Kidney (tissue), 14 donors: ENCODE data around the gene TUBA3E. TPM values are rescaled to one million over a fixed set of nuclear protein-coding genes. Genes with fewer than 3 reads are reported as not detected.

Experiments
- DNase-seq, 5 donors: peaks; one replicate each; pipeline ENCODE4 v3.0.0-alpha.2; 2013 to 2020
- FAIRE-seq: peaks from 2 replicates; lab custom pipeline; 2012; peaks lifted over from hg19 to GRCh38; lab: Jason Lieb, UNC
- H3K27ac ChIP-seq, 2 donors: one replicate each; pipeline ENCODE4 v1.7.0; 2013; ENCODE audit warnings: low read depth in 2 of 2, low read length in 2 of 2, inconsistent platforms in 1 of 2
- H3K27me3 ChIP-seq: one replicate; pipeline ENCODE4 v1.7.1; 2013; ENCODE audit warnings: low read length, inconsistent platforms; ENCODE audit not compliant: control insufficient read depth, insufficient read depth
- H3K36me3 ChIP-seq, 3 donors: one replicate each; pipeline versions ENCODE4 v1.7.0 to v1.7.1; 2013; ENCODE audit warnings: low read length in 3 of 3, control low read depth in 1 of 3, inconsistent platforms in 1 of 3; ENCODE audit not compliant: insufficient read depth in 3 of 3, control insufficient read depth in 2 of 3
- H3K4me1 ChIP-seq, 3 donors: one replicate each; pipeline versions ENCODE4 v1.7.0 to v1.7.1; 2013; ENCODE audit warnings: low read length in 3 of 3, inconsistent platforms in 1 of 3, low read depth in 1 of 3; ENCODE audit not compliant: control insufficient read depth in 2 of 3, insufficient read depth in 2 of 3
- H3K4me3 ChIP-seq, 3 donors: one replicate each; pipeline versions ENCODE4 v1.7.0 to v1.8.1; 2013; ENCODE audit warnings: low read length in 3 of 3, control low read depth in 1 of 3, inconsistent platforms in 1 of 3
- H3K9ac ChIP-seq, 3 donors: one replicate each; pipeline versions ENCODE4 v1.7.0 to v1.7.1; 2013; ENCODE audit warnings: low read length in 3 of 3, control low read depth in 1 of 3, inconsistent platforms in 1 of 3
- H3K9me3 ChIP-seq, 3 donors: one replicate each; pipeline versions ENCODE4 v1.7.0 to v1.7.1; 2013; ENCODE audit warnings: low read length in 3 of 3, control low read depth in 1 of 3, inconsistent platforms in 1 of 3; ENCODE audit not compliant: control insufficient read depth in 2 of 3, insufficient read depth in 1 of 3
- CTCF ChIP-seq: IDR thresholded peaks from 3 replicates; pipeline ENCODE4 v1.5.1; 2012; ENCODE audit warnings: mild to moderate bottlenecking, moderate library complexity, borderline replicate concordance; ENCODE audit not compliant: insufficient read depth; ENCODE audit errors: extremely low read depth
- intact Hi-C: fragments of 100-400 bp; cut with DNase I; formaldehyde crosslinking; loops from one replicate; pipeline ENCODE4 v1.11.1; 2022
- polyA plus RNA-seq: library from polyadenylated mRNA; stranded (reverse); fragments of 350-450 nt; fragmentation: Illumina TruSeq; extraction: RNeasy Lipid Tissue Mini Kit (QIAGEN cat#74804); gene quantifications from one replicate; pipeline ENCODE4 v1.2.3, GENCODE V29; 2014; ENCODE audit warnings: low read depth, low replicate concordance; ENCODE audit not compliant: insufficient read depth
- total RNA-seq: library from RNA; stranded (reverse); fragmentation: NEBNext Ultra II Directional; extraction: Animal tissue kit (Norgen Biotek cat#: 25700); gene quantifications from one replicate; pipeline ENCODE4 v1.2.1, GENCODE V29; 2021
- donor health status: control.
- donor health status: control.
- donor health status: control.
- donor health status: control.
- donor health status: control.
- donor health status: DM: yes; HTN: yes; CAD: no.
- donor health status: Normal renal cell carcinoma (clear cell type).

Gene TUBA3E
- total and polyA plus RNA-seq, 2 donors from 2014 or later, result not detected

- no peak for TF ChIP-seq CTCF
- no peak for DNase-seq
- Histone ChIP-seq H3K9ac (no peak overlapping the region), H3K4me3 (no peak overlapping the region), H3K27ac (no peak overlapping the region), H3K27me3 (no peaks in the 10 kb centered on the region), H3K4me1 (peaks cover 0 to 8% (median 0%) of the 10 kb centered on the region in 3 donors), H3K9me3 (no peaks in the 10 kb centered on the region), H3K36me3 (no peaks in the 10 kb centered on the region)
- intact Hi-C loops, result loop anchor here (10.0 kb wide), 2 partner anchors 148 to 1298 kb away; no protein-coding TSS in a partner anchor
- FAIRE-seq, result no peak
Measured at GRCh38 chr2:130187268-130187667, 11.0 kb downstream of the TUBA3E start.

- no peak for DNase-seq
- Histone ChIP-seq H3K9me3 (no peaks in the 10 kb centered on the region), H3K4me3 (no peak overlapping the region), H3K27me3 (no peaks in the 10 kb centered on the region), H3K36me3 (no peaks in the 10 kb centered on the region), H3K9ac (no peak overlapping the region), H3K27ac (no peak overlapping the region), H3K4me1 (peaks cover 0 to 8% (median 0%) of the 10 kb centered on the region in 3 donors)
- intact Hi-C loops, result loop anchor here (10.0 kb wide), 2 partner anchors 148 to 1298 kb away; no protein-coding TSS in a partner anchor
- FAIRE-seq, result no peak
- no peak for TF ChIP-seq CTCF
Measured at GRCh38 chr2:130186391-130186790, 11.8 kb downstream of the TUBA3E start.

- TF ChIP-seq CTCF, result no peak
- no peak for DNase-seq
- no peaks in the 10 kb centered on the region for H3K9me3 ChIP-seq
- peaks cover 0 to 8% (median 0%) of the 10 kb centered on the region in 3 donors for H3K4me1 ChIP-seq
- no peaks in the 10 kb centered on the region for H3K27me3 ChIP-seq
- H3K36me3 ChIP-seq, result no peaks in the 10 kb centered on the region
- no peak overlapping the region for H3K4me3 ChIP-seq
- intact Hi-C loops, result loop anchor here (10.0 kb wide), 2 partner anchors 149 to 1299 kb away; no protein-coding TSS in a partner anchor
- FAIRE-seq, result no peak
- no peak overlapping the region for H3K27ac ChIP-seq
- H3K9ac ChIP-seq, result no peak overlapping the region
Measured at GRCh38 chr2:130185896-130186295, 12.3 kb downstream of the TUBA3E start.

- Histone ChIP-seq H3K36me3 (no peaks in the 10 kb centered on the region), H3K27me3 (no peaks in the 10 kb centered on the region), H3K27ac (no peak overlapping the region), H3K4me1 (peaks cover 0 to 11% (median 0%) of the 10 kb centered on the region in 3 donors), H3K9ac (no peak overlapping the region), H3K4me3 (no peak overlapping the region), H3K9me3 (no peaks in the 10 kb centered on the region)
- TF ChIP-seq CTCF, result no peak
- FAIRE-seq (no peak), DNase-seq (no peak)
- intact Hi-C loops, result loop anchor here (10.0 kb wide), 2 partner anchors 149 to 1299 kb away; no protein-coding TSS in a partner anchor
Measured at GRCh38 chr2:130185436-130185835, 12.8 kb downstream of the TUBA3E start.
